Liver (tissue), 9 donors: Measurements from ENCODE around the gene CASP6. TPM values are rescaled to one million over a fixed set of nuclear protein-coding genes. Genes with fewer than 3 reads are reported as not detected.

Experiments used
- DNase-seq: peaks from one replicate; pipeline ENCODE4 v3.0.0-alpha.2; 2017; ENCODE audit warnings: low spot score
- H3K27ac ChIP-seq, 2 donors: one replicate each; pipeline ENCODE4 v1.7.0; 2013; ENCODE audit warnings: inconsistent platforms in 2 of 2, low read length in 2 of 2, control low read depth in 1 of 2, low read depth in 1 of 2, mild to moderate bottlenecking in 1 of 2
- H3K27me3 ChIP-seq, 4 donors: one replicate each; pipeline versions ENCODE4 v1.6.1 to v1.7.0; 2013; ENCODE audit warnings: low read length in 3 of 4, inconsistent platforms in 1 of 4, mild to moderate bottlenecking in 1 of 4, moderate library complexity in 1 of 4; ENCODE audit not compliant: control insufficient read depth in 4 of 4, insufficient read depth in 4 of 4
- H3K36me3 ChIP-seq, 4 donors: one replicate each; pipeline versions ENCODE4 v1.6.1 to v1.7.0; 2013; ENCODE audit warnings: low read length in 3 of 4, mild to moderate bottlenecking in 3 of 4, low read depth in 1 of 4, moderate library complexity in 1 of 4; ENCODE audit not compliant: control insufficient read depth in 4 of 4, insufficient read depth in 3 of 4
- H3K4me1 ChIP-seq, 4 donors: one replicate each; pipeline versions ENCODE4 v1.6.1 to v1.7.0; 2013; ENCODE audit warnings: low read length in 3 of 4, mild to moderate bottlenecking in 3 of 4, moderate library complexity in 1 of 4; ENCODE audit not compliant: control insufficient read depth in 4 of 4, insufficient read depth in 4 of 4
- H3K4me3 ChIP-seq, 3 donors: one replicate each; pipeline versions ENCODE4 v1.6.1 to v1.7.0; 2013; ENCODE audit warnings: low read length in 3 of 3, control low read depth in 1 of 3, low read depth in 1 of 3, mild to moderate bottlenecking in 1 of 3
- H3K9ac ChIP-seq, 2 donors: one replicate each; pipeline ENCODE4 v1.7.0; 2013; ENCODE audit warnings: low read length in 2 of 2, mild to moderate bottlenecking in 2 of 2, moderate library complexity in 2 of 2, control low read depth in 1 of 2, low read depth in 1 of 2
- H3K9me3 ChIP-seq, 4 donors: one replicate each; pipeline versions ENCODE4 v1.6.1 to v1.7.0; 2013; ENCODE audit warnings: low read length in 3 of 4; ENCODE audit not compliant: control insufficient read depth in 4 of 4
- ATF3 ChIP-seq: IDR thresholded peaks from 2 replicates; pipeline ENCODE4 v1.6.1; 2016; ENCODE audit warnings: antibody characterized with exemption
- CTCF ChIP-seq: fragments of 150-350 bp; IDR thresholded peaks from 2 replicates; pipeline ENCODE4 v1.5.1; 2017; ENCODE audit warnings: improper control_type of control experiment, low read depth, low read length; ENCODE audit not compliant: missing input control
- FOXA1 ChIP-seq: IDR thresholded peaks from 2 replicates; pipeline ENCODE4 v1.6.1; 2016; ENCODE audit warnings: antibody characterized with exemption
- GABPA ChIP-seq, 2 donors: IDR thresholded peaks in 1 of 2; conservative IDR thresholded peaks in 1 of 2; 2 replicates each; pipeline ENCODE4 v1.6.1; 2016; ENCODE audit warnings: antibody characterized with exemption in 2 of 2, mild to moderate bottlenecking in 1 of 2, moderate library complexity in 1 of 2
- HNF4A ChIP-seq, 2 donors: conservative IDR thresholded peaks; 2 replicates each; pipeline ENCODE4 v1.6.1; 2016; ENCODE audit warnings: antibody characterized with exemption in 2 of 2, mild to moderate bottlenecking in 2 of 2
- HNF4G ChIP-seq: IDR thresholded peaks from 2 replicates; pipeline ENCODE4 v1.6.1; 2016; ENCODE audit warnings: antibody characterized with exemption
- JUND ChIP-seq, 2 donors: IDR thresholded peaks; 2 replicates each; pipeline ENCODE4 v1.6.1; 2016; ENCODE audit warnings: antibody characterized with exemption in 2 of 2
- MAX ChIP-seq: IDR thresholded peaks from 2 replicates; pipeline ENCODE4 v1.6.1; 2016; ENCODE audit warnings: antibody characterized with exemption
- NR2F2 ChIP-seq: IDR thresholded peaks from 2 replicates; pipeline ENCODE4 v1.6.1; 2016; ENCODE audit warnings: antibody characterized with exemption
- RAD21 ChIP-seq, 2 donors: IDR thresholded peaks; 2 replicates each; pipeline ENCODE4 v1.6.1; 2016; ENCODE audit warnings: antibody characterized with exemption in 2 of 2, mild to moderate bottlenecking in 2 of 2
- REST ChIP-seq: IDR thresholded peaks from 2 replicates; pipeline ENCODE4 v1.6.1; 2016; ENCODE audit warnings: antibody characterized with exemption, mild to moderate bottlenecking
- RXRA ChIP-seq, 2 donors: IDR thresholded peaks; 2 replicates each; pipeline ENCODE4 v1.6.1; 2017 to 2018; ENCODE audit warnings: antibody characterized with exemption in 2 of 2, mild to moderate bottlenecking in 1 of 2
- TAF1 ChIP-seq: conservative IDR thresholded peaks from 2 replicates; pipeline ENCODE4 v1.6.1; 2016; ENCODE audit warnings: antibody characterized with exemption, mild to moderate bottlenecking
- YY1 ChIP-seq: IDR thresholded peaks from 2 replicates; pipeline ENCODE4 v1.6.1; 2016; ENCODE audit warnings: antibody characterized with exemption, mild to moderate bottlenecking
- ZBTB33 ChIP-seq: IDR thresholded peaks from 2 replicates; pipeline ENCODE4 v1.6.1; 2016; ENCODE audit warnings: antibody characterized with exemption
- WGBS: extraction: QIAGEN DNeasy Blood & Tissue Kit; methylation state at CpG from one replicate; pipeline ENCODE4 v1.1.7; 2013; 5-methylcytosine and 5-hydroxymethylcytosine counted together
- polyA plus RNA-seq, 2 donors: library from polyadenylated mRNA; stranded (reverse) in 1 of 2; unstranded in 1 of 2; fragments of 200-250 nt in 1 of 2; fragments of >200 nt in 1 of 2; fragmentation: Nextera tagmentation in 1 of 2; extraction: Ambion mirVana in 1 of 2; gene quantifications; one replicate each; pipeline versions ENCODE4 v1.2.1 to v1.2.3, GENCODE V29; 2013 to 2015
- total RNA-seq, 2 donors: library from RNA; depleted of rRNA; stranded (reverse); fragments of >200 nt; gene quantifications; one replicate each; pipeline ENCODE4 v1.2.3, GENCODE V29; 2014
- donor health status: healthy.
- donor health status: healthy.
- donor health status: healthy.
- donor health status: healthy.
- donor health status: healthy.

CASP6 gene
- total and polyA plus RNA-seq, 4 donors = 14.9 to 20.9 (median 19.5) TPM

GRCh38 chr4:109648266-109648996 is 54.8 kb downstream of the CASP6 start:
- Histone ChIP-seq H3K27ac (no peak overlapping the region), H3K4me1 (no peaks in the 10 kb centered on the region), H3K9me3 (peaks cover 0 to 2% (median 0%) of the 10 kb centered on the region in 4 donors), H3K9ac (no peak overlapping the region), H3K36me3 (no peaks in the 10 kb centered on the region), H3K4me3 (no peak overlapping the region), H3K27me3 (no peaks in the 10 kb centered on the region)
- 73% methylated on average over 5 of the region's 5 CpGs for WGBS
- no peak for DNase-seq
- TF ChIP-seq ATF3 = no peak
- TF ChIP-seq TAF1 = no peak
- no peak for TF ChIP-seq ZBTB33
- no peak for TF ChIP-seq CTCF
- no peak for TF ChIP-seq HNF4A (conservative IDR thresholded peaks at IDR 0.05)
- TF ChIP-seq JUND (IDR thresholded peaks at IDR 0.05) = no peak
- TF ChIP-seq FOXA1 = no peak
- TF ChIP-seq MAX = no peak
- no peak for TF ChIP-seq RXRA (IDR thresholded peaks at IDR 0.05)

- H3K36me3 ChIP-seq = no peaks in the 10 kb centered on the region
- DNase-seq = no peak
- H3K4me1 ChIP-seq = no peaks in the 10 kb centered on the region
- H3K27me3 ChIP-seq = no peaks in the 10 kb centered on the region
- H3K9ac ChIP-seq = no peak overlapping the region
- TF ChIP-seq REST (no peak), CTCF (no peak), RAD21 (IDR thresholded peaks at IDR 0.05) (no peak), NR2F2 (no peak), ATF3 (no peak), HNF4G (no peak), JUND (IDR thresholded peaks at IDR 0.05) (no peak), RXRA (IDR thresholded peaks at IDR 0.05) (no peak), GABPA (IDR thresholded peaks at IDR 0.05 in 1 of 2, conservative IDR thresholded peaks at IDR 0.05 in 1 of 2) (no peak), MAX (no peak), YY1 (no peak)
- H3K4me3 ChIP-seq = no peak overlapping the region
- 80% methylated on average over 7 of the region's 7 CpGs for WGBS
- no peak overlapping the region for H3K27ac ChIP-seq
- peaks cover 0 to 2% (median 0%) of the 10 kb centered on the region in 4 donors for H3K9me3 ChIP-seq
These were observed 57.2 kb downstream of the CASP6 start for GRCh38 chr4:109645874-109646710.
